CD4-positive, CD25-positive, alpha-beta regulatory T cell (primary cell): Measurements from ENCODE around the gene EIF6. TPM values are rescaled to one million over a fixed set of nuclear protein-coding genes. Genes with fewer than 3 reads are reported as not detected.
A peak's percentile ranks its signal among the peaks of the same experiment; 100 is the strongest.

Experiments used
- ATAC-seq, 2 donors: fragments of 150-1000 bp; cut with Tn5 transposase; one replicate each; pipeline ENCODE4 v1.10.0; 2021; ENCODE audit warnings: low read depth in 2 of 2, moderate number of reproducible peaks in 2 of 2, moderate library complexity in 1 of 2
- DNase-seq, 3 donors: peaks; one replicate each; pipeline versions ENCODE4 v3.0.0 to v3.0.0-alpha.2; 2012 to 2022; ENCODE audit warnings: mixed read lengths in 1 of 3
- H3K27ac ChIP-seq: one replicate; pipeline ENCODE4 v1.7.0; 2013; ENCODE audit warnings: mild to moderate bottlenecking, low read length; ENCODE audit not compliant: insufficient read depth, poor library complexity, severe bottlenecking
- H3K27me3 ChIP-seq: one replicate; pipeline ENCODE4 v1.7.0; 2013; ENCODE audit warnings: low read length; ENCODE audit not compliant: control insufficient read depth, insufficient read depth
- H3K36me3 ChIP-seq: one replicate; pipeline ENCODE4 v1.7.0; 2013; ENCODE audit warnings: mild to moderate bottlenecking, low read length, moderate library complexity; ENCODE audit not compliant: control insufficient read depth, insufficient read depth
- H3K4me1 ChIP-seq: 2 replicates; pipeline ENCODE4 v1.7.0; 2013; ENCODE audit warnings: mild to moderate bottlenecking, low read length; ENCODE audit not compliant: insufficient read depth, control insufficient read depth, poor library complexity, severe bottlenecking
- H3K4me3 ChIP-seq: one replicate; pipeline ENCODE4 v1.7.0; 2013; ENCODE audit warnings: low read depth, mild to moderate bottlenecking, low read length, moderate library complexity
- H3K9me3 ChIP-seq, 2 experiments: 1 replicate in 1 of 2; 2 replicates in 1 of 2; pipeline ENCODE4 v1.7.0; 2013; ENCODE audit warnings: low read length in 2 of 2, mild to moderate bottlenecking in 1 of 2, moderate library complexity in 1 of 2; ENCODE audit not compliant: control insufficient read depth in 2 of 2
- H3K27ac Mint-ChIP-seq, 3 donors: one replicate each; pipeline ENCODE4 v1.8.0; 2020 to 2022; ENCODE audit warnings: mild to moderate bottlenecking in 3 of 3, mixed read lengths in 3 of 3, moderate library complexity in 2 of 3
- H3K27me3 Mint-ChIP-seq: one replicate; pipeline ENCODE4 v1.8.0; 2022; ENCODE audit warnings: mild to moderate bottlenecking, mixed read lengths
- H3K36me3 Mint-ChIP-seq: one replicate; pipeline ENCODE4 v1.8.0; 2020; ENCODE audit warnings: mixed read lengths
- H3K4me1 Mint-ChIP-seq, 4 donors: one replicate each; pipeline ENCODE4 v1.8.0; 2020 to 2022; ENCODE audit warnings: mixed read lengths in 4 of 4, mild to moderate bottlenecking in 1 of 4
- H3K4me3 Mint-ChIP-seq, 4 donors: one replicate each; pipeline ENCODE4 v1.8.0; 2020 to 2022; ENCODE audit warnings: mild to moderate bottlenecking in 4 of 4, mixed read lengths in 4 of 4, moderate library complexity in 3 of 4
- H3K9me3 Mint-ChIP-seq, 7 donors: one replicate each; pipeline ENCODE4 v1.8.0; 2020 to 2022; ENCODE audit warnings: mixed read lengths in 7 of 7, mild to moderate bottlenecking in 3 of 7, moderate library complexity in 2 of 7
- polyA plus RNA-seq, 4 donors: library from polyadenylated mRNA; unstranded; fragments of 300-500 nt; fragmentation: Illumina TruSeq; gene quantifications; one replicate each; pipeline ENCODE4 v1.2.3, GENCODE V29; 2021
- total RNA-seq: library from RNA; stranded (reverse); gene quantifications from one replicate; pipeline ENCODE4 v1.2.3, GENCODE V29; 2022

The EIF6 gene
- total and polyA plus RNA-seq, 5 donors from 2014 or later: 52.2 to 203 (median 180) TPM

DNA sequence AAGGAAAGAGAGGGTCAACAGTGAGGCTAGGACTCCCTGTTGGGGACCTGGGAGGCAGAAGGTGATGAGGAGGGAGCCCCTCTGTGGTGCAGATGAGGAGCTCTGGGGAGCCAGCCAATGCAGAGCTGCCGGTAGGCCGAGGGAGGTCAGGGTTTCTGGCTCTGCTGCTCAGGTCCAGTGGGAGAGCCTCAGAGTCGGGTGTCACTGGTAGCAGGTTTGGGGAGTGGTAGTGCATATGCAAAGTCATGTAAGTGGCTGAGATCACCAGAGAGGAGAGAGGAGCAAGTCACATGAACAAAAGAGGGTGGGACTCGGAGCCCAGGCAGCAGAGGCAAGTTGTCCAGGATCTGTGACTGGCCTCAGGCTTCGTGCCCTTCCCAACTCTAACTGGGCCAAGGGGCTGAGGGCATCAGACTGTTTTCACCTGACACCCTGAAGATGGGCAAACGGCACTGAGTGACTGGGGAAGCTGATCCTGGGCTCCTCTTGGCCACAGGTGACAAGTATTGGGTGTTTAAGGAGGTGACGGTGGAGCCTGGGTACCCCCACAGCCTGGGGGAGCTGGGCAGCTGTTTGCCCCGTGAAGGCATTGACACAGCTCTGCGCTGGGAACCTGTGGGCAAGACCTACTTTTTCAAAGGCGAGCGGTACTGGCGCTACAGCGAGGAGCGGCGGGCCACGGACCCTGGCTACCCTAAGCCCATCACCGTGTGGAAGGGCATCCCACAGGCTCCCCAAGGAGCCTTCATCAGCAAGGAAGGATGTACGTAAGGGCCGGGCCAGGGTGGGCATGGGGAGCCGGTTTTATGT, 13.3 kb downstream of the EIF6 start:
- H3K27me3 ChIP-seq: no peaks in the 10 kb centered on the region
- Mint-ChIP-seq H3K9me3 (no peaks in the 10 kb centered on the region), H3K4me1 (peaks cover 0 to 30% (median 9%) of the 10 kb centered on the region in 4 donors), H3K27ac (no peak overlapping the region), H3K36me3 (peaks cover 24% of the 10 kb centered on the region), H3K27me3 (no peaks in the 10 kb centered on the region), H3K4me3 (peak overlapping the region in 2 of 4 donors; percentile 32 to 80)
- ATAC-seq (no peak), DNase-seq (no peak)
- no peak overlapping the region for H3K27ac ChIP-seq
- no peak overlapping the region for H3K4me3 ChIP-seq
- H3K9me3 ChIP-seq: no peaks in the 10 kb centered on the region
- peaks cover 7% of the 10 kb centered on the region for H3K4me1 ChIP-seq
- peaks cover 23% of the 10 kb centered on the region for H3K36me3 ChIP-seq

DNA sequence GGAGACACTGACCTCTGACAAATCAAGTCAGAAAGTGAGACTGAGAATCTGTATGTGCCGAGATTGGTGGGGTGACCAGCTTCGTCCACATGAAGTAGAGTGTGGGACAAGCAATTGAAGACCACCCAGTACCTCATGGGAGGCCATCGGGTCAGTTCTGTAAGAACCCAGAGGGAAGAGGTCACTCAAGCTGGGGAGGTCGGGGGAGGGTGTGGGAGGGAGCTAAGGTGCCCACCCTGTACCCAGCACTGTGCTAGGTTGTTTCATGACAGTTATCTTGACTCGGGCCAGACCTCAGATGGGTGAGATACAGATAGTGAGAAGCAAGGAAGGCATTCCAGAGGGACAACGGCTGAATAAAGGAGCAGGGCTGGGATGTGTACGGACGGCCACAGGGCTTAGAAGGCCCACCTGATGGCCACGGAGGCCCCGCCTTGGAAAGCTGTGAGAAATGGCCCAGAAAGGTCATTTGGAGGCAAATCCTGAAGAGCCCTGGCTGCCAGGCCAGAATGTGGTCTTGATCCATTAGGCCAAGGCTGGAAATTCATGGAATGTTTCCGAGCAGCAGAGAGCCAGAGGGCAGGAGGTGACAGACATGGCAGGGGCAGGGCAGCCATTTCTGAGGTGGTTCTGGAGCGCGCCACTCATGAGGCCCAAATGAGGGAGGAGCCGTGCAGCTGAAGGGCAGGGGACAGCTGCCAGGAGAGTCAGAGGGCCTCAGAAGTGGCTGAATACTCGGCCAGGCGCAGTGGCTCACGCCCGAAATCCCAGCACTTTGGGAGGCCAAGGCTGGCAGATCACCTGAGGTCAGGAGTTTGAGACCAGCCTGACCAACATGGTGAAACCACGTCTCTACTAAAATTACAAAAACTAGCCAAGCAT, 14.3 kb downstream of the EIF6 start:
- H3K9me3 ChIP-seq: no peaks in the 10 kb centered on the region
- H3K27ac Mint-ChIP-seq: no peak overlapping the region
- no peaks in the 10 kb centered on the region for H3K4me1 ChIP-seq
- H3K27me3 ChIP-seq: no peaks in the 10 kb centered on the region
- peaks cover 23% of the 10 kb centered on the region for H3K36me3 ChIP-seq
- H3K9me3 Mint-ChIP-seq: no peaks in the 10 kb centered on the region
- peaks cover 0 to 20% (median 9%) of the 10 kb centered on the region in 4 donors for H3K4me1 Mint-ChIP-seq
- no peaks in the 10 kb centered on the region for H3K27me3 Mint-ChIP-seq
- H3K27ac ChIP-seq: no peak overlapping the region
- H3K36me3 Mint-ChIP-seq: peaks cover 25% of the 10 kb centered on the region
- ATAC-seq: no peak
- H3K4me3 ChIP-seq: no peak overlapping the region
- H3K4me3 Mint-ChIP-seq: no peak overlapping the region
- no peak for DNase-seq

DNA sequence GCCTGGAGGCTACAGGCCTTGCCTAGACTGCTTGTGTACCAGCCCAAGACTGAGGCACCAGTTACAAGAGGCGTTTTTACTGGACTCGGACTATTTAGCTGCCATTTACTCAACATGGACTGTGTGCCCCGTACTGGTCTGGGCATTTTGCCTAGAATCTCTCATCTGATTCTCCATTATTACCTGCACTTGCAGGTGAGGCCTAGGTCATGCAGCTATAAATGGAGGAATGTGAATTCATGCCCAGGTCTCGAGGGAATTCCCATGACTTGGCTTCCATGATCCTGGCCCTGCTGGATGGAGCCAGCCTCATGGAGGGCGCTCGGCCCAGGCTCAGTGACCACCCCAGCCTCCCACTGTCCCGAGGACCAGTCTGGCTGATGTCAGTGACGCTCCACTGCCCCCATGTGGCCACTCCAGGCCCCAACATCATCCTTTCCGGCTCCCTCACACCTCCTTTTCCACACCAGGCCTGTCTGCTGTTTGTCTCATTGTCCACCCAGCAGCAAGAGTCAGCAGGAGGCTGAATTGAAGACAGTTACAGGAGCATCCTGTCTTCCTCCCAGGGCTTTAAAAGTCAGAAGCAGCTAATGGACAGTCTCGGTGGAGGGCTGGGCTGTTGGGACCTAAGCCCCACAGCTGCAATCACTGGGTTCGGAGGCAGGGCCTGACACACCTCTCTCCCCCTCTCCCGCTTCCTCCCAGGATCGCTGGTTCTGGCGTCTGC, 15.4 kb downstream of the EIF6 start:
- H3K27ac ChIP-seq: no peak overlapping the region
- Mint-ChIP-seq H3K36me3 (peaks cover 28% of the 10 kb centered on the region), H3K4me1 (peaks cover 0 to 19% (median 9%) of the 10 kb centered on the region in 4 donors)

DNA sequence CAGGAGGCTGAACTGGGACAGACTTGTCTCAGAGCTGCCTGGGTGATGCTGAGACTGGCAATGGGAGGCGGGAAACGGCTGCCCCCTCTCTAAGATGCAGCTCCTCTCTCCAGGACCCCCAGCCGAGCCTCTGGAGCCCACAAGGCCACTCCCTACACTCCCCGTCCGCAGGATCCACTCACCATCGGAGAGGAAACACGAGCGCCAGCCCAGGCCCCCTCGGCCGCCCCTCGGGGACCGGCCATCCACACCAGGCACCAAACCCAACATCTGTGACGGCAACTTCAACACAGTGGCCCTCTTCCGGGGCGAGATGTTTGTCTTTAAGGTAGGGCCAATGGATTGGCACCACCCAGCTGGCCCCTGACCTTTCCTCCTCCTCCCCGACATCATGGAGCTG, 17.5 kb downstream of the EIF6 start:
- H3K27ac Mint-ChIP-seq: no peak overlapping the region
- no peaks in the 10 kb centered on the region for H3K9me3 ChIP-seq
- no peak overlapping the region for H3K4me3 Mint-ChIP-seq
- H3K27me3 Mint-ChIP-seq: no peaks in the 10 kb centered on the region
- DNase-seq: no peak
- no peak overlapping the region for H3K27ac ChIP-seq
- H3K4me1 Mint-ChIP-seq: peaks cover 0 to 16% (median 6%) of the 10 kb centered on the region in 4 donors
- peaks cover 33% of the 10 kb centered on the region for H3K36me3 ChIP-seq
- no peak overlapping the region for H3K4me3 ChIP-seq
- peaks cover 28% of the 10 kb centered on the region for H3K36me3 Mint-ChIP-seq
- H3K4me1 ChIP-seq: no peaks in the 10 kb centered on the region
- no peaks in the 10 kb centered on the region for H3K27me3 ChIP-seq
- no peaks in the 10 kb centered on the region for H3K9me3 Mint-ChIP-seq
- ATAC-seq: no peak

More for the DNA sequence above, 15.4 kb downstream of the EIF6 start:
- Mint-ChIP-seq H3K27ac (no peak overlapping the region), H3K4me3 (peak overlapping the region in 1 of 4 donors; percentile 38), H3K27me3 (no peaks in the 10 kb centered on the region), H3K9me3 (no peaks in the 10 kb centered on the region)
- peak in 1 of 2 donors; percentile 36 for ATAC-seq
- Histone ChIP-seq H3K36me3 (peaks cover 23% of the 10 kb centered on the region), H3K9me3 (no peaks in the 10 kb centered on the region), H3K4me1 (no peaks in the 10 kb centered on the region), H3K4me3 (no peak overlapping the region), H3K27me3 (no peaks in the 10 kb centered on the region)
- peak in 2 of 3 donors; percentile 19 to 40 for DNase-seq

DNA sequence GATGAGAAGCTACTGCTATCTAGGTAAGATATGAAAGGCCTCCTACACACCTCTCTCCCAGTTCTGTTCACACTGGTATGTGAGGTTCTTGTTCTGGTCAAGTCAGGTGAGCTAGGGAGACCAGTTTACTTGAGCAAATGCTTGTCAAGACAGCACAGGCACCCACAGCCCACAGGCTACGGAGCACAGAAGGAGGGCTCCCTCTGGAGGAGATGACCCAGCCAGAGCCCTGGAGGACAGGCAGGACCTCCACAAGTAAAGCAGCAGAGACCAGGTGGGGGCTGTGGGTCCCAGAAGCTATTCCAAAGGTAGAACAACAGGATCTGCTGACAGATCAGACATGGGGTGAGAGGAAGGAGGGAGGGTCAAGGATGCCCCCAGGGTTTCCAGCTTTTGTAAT, 19.8 kb downstream of the EIF6 start:
- no peak for ATAC-seq
- peak overlapping the region in 1 of 3 donors; percentile 38 for H3K27ac Mint-ChIP-seq
- peaks cover 22% of the 10 kb centered on the region for H3K36me3 Mint-ChIP-seq

DNA sequence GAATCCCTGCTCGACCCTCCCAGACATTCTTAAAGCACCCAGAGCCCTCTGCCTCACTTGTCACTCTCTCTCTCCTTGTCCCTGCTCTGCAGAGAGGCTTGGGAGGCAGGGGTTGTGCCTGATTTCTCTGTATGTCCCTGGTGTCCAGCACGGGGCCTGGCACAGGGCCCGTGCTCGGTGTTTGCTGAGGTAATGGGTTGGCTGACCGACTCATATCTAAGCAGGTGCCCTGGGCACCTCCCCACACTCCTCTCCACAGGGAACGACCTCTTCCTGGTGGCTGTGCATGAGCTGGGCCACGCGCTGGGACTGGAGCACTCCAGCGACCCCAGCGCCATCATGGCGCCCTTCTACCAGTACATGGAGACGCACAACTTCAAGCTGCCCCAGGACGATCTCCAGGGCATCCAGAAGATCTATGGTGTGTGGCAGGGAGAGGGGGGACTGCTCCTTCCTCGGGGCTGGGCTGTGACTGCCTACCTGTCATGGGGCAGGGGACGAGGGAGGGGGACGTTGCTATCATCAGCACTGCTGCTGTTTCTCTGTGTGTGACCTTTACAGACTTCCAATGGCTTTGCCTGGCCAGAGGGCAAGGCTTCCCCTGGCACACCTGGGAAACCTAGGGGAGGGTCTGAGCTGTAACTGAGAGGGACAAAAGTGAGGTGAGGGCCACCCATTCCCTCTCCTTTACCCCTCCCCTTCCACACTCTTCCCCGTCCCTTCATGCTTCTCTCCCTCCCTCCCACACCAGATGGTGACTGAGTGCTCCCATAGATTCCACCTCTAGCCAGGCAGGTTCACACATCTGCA, 20.8 kb downstream of the EIF6 start:
- H3K36me3 Mint-ChIP-seq: peaks cover 26% of the 10 kb centered on the region

More for the DNA sequence above, 19.8 kb downstream of the EIF6 start:
- DNase-seq: no peak
- Histone ChIP-seq H3K9me3 (no peaks in the 10 kb centered on the region), H3K4me1 (no peaks in the 10 kb centered on the region), H3K27ac (no peak overlapping the region), H3K4me3 (no peak overlapping the region), H3K36me3 (peaks cover 24% of the 10 kb centered on the region), H3K27me3 (no peaks in the 10 kb centered on the region)
- no peaks in the 10 kb centered on the region for H3K27me3 Mint-ChIP-seq
- H3K4me1 Mint-ChIP-seq: peaks cover 0 to 16% (median 6%) of the 10 kb centered on the region in 4 donors
- no peaks in the 10 kb centered on the region for H3K9me3 Mint-ChIP-seq
- no peak overlapping the region for H3K4me3 Mint-ChIP-seq

More for the DNA sequence above, 20.8 kb downstream of the EIF6 start:
- no peak overlapping the region for H3K27ac ChIP-seq
- H3K4me3 Mint-ChIP-seq: no peak overlapping the region
- ATAC-seq (no peak), DNase-seq (no peak)
- no peaks in the 10 kb centered on the region for H3K27me3 ChIP-seq
- H3K27ac Mint-ChIP-seq: peak overlapping the region in 2 of 3 donors; percentile 73 to 76
- no peaks in the 10 kb centered on the region for H3K4me1 ChIP-seq
- H3K9me3 Mint-ChIP-seq: no peaks in the 10 kb centered on the region
- H3K27me3 Mint-ChIP-seq: no peaks in the 10 kb centered on the region
- peaks cover 25% of the 10 kb centered on the region for H3K36me3 ChIP-seq
- peaks cover 0 to 12% (median 6%) of the 10 kb centered on the region in 4 donors for H3K4me1 Mint-ChIP-seq
- no peak overlapping the region for H3K4me3 ChIP-seq
- no peaks in the 10 kb centered on the region for H3K9me3 ChIP-seq
